ENCODE results near the gene AGMAT.

AGMAT gene, protein sequence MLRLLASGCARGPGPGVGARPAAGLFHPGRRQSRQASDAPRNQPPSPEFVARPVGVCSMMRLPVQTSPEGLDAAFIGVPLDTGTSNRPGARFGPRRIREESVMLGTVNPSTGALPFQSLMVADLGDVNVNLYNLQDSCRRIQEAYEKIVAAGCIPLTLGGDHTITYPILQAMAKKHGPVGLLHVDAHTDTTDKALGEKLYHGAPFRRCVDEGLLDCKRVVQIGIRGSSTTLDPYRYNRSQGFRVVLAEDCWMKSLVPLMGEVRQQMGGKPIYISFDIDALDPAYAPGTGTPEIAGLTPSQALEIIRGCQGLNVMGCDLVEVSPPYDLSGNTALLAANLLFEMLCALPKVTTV

GRCh38 chr1:15584489-15585363 lies at the start of gene AGMAT:
Gene AGMAT (minus strand): TSS chr1:15585051. CDS start chr1:15584967, 84 bp downstream.
- peak; percentile 27 to 37 for DNase-seq (ENCODE audit: low read depth in 2 of 2)

DNA sequence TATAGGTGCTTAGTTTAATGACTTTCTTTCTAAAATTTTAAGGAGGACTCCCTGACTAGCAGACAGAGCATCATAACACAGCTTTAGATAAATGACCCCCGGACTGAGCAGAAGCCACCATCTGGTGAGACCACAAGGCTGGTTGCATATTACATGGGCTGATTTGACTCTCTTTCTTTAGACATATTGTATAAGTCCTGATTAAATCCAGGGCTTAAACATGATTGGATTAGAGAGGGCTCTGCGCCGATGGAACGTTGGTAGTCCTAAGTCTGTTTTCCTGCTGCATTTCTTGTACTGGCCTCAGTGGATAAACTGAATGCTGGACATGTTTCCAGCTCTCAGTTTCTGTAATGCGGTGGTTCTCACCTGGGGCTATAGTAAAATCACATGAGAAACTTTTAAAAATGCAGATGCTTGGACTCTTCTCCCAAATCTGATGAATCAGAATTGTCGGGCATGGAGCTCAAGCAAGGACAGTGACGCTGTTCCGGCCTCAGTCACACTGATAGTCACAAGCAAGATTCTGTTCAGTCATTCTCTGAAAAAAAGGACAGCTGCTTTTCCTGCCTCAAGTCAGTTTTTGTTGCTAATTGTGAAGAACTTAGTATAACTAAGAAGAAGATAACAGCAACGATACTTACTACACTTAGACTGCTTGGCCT lies 49.0 kb upstream of the AGMAT start:
- DNase-seq (ENCODE audit: low read depth in 2 of 2): no peak

DNA sequence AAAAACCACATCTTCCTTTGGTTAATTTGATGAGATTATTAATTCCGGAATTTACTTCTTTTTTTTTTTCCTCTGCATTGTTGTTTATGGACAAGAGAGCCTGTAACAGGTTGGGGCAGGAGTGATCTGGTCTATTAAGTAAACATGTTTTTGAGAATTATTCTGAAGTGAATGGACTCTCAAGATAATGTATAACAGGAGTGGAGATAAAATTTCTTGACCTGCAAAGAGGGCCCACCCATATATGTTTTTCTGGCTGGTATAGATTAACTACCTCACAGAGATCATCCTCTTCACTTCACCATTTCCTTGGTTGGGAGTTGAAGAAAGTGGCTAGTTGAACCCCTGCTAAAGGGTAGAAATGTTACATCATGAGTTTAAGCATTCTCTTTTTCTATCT lies 43.2 kb upstream of the AGMAT start:
- no peak for DNase-seq (ENCODE audit: low read depth in 2 of 2)

GRCh38 chr1:15627343-15627988 lies 42.6 kb upstream of the AGMAT start:
- DNase-seq (ENCODE audit: low read depth in 2 of 2): no peak

DNA sequence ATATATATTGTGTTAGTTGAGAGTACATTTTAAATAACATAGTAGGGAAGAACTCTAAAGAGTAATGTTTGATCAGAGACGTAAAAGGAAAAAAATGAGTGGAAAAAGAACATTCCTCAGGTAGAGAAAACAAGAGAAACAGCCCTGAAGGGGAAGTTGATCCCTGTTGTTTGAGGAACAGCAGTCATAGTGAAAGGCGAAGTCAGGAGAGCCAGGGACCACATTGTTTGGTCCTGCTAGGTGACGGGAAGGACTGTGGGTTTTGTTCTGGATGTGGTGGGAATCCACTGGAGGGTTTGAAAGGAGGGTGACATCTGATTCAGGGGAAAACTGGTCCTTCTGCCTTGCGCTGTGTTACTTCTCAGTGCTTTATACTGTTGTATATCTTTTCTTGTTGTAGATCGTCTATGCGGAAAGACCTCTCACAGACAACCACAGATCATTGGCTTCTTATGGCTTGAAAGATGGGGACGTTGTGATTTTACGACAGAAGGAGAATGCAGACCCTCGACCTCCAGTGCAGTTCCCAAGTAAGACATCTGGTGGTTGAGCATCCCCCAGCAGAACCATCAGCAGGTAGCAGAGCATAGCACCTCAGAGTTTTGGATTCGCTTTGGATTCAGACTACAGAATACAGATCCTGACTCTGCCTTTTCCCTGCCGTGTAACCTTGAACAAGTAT lies 41.6 kb upstream of the AGMAT start:
- no peak for DNase-seq (ENCODE audit: low read depth in 2 of 2)

DNA sequence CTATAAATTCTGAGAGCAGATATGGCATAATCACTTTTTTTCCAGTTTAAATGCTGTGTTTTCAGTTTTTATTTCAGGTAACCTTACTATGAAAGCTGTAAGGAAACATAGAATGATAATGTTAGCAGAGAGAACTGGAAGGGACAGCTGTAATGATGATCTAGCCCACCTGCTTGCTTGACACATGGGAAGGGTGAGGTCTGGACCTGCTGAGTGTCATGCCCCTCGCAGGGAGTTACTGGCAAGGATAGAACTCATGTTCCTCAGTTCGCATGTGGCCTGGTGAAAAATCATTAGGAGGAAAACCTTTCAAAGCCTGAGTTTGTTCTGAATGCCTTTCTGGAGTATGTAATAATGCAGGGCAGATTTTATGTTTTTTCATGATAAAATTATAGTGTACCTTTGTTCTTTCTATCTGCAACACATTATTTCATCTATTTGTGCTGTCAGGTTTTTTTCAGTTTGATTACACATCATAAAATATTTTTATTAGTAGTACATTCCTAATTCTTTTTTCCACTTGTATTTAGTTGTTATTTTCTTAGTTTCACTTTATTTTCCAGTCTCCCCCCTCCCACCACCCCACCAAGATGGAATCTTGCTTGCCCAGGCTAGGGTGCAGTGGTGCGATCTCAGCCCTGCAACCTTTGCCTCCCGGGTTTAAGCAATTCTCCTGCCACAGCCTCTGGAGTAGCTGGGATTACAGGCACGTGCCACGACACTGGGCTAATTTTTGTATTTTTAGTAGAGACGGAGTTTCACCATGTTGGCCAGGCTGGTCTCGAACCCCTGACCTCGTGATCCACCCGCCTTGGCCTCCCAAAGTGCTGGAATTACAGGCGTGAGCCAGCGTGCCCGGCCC lies 40.4 kb upstream of the AGMAT start:
- no peak for DNase-seq (ENCODE audit: low read depth in 2 of 2)

DNA sequence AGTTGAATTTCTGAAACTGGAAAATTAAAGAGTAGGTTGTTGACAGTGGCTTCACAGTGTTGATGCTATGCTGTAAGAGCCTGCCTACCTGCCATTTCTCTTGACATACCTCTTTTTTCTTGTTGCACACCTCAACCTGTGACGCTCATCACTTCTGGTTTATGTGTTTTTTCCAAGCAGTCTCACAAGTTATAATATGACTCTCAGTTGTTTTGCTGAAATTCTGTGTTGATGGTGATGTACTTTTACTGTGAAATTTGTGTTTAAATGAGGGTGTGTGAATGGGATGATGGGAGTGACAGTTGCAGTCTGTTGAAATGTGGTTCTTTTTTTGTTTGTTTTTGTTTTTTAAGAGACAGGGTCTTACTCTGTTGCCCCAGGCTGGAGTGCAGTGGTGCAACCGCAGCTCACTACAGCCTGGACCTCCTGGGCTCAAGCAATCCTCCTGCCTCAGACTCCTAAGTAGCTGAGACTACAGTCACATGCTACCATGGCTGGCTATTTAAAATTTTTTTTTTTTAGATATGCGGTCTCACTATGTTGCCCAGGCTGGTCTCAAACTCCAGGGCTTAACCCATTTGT lies 39.4 kb upstream of the AGMAT start:
- DNase-seq (ENCODE audit: low read depth in 2 of 2): no peak

DNA sequence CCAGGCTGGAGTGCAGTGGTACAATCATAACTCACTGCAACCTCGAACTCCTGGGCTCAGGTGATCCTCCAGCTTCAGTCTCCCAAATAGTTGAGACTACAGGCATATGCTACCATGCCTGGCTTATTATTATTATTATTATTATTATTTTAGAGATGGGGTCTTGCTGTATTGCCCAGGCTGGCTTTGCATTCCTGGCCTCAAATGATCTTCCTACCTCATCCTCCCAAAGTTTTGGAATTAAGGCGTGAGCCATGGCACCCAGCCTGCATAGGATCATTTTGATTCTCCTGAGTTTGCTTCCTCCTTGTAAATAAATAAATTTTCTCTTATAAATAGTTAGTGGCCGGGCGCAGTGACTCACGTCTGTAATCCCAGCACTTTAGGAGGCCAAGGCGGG lies 38.6 kb upstream of the AGMAT start:
- no peak for DNase-seq (ENCODE audit: low read depth in 2 of 2)

DNA sequence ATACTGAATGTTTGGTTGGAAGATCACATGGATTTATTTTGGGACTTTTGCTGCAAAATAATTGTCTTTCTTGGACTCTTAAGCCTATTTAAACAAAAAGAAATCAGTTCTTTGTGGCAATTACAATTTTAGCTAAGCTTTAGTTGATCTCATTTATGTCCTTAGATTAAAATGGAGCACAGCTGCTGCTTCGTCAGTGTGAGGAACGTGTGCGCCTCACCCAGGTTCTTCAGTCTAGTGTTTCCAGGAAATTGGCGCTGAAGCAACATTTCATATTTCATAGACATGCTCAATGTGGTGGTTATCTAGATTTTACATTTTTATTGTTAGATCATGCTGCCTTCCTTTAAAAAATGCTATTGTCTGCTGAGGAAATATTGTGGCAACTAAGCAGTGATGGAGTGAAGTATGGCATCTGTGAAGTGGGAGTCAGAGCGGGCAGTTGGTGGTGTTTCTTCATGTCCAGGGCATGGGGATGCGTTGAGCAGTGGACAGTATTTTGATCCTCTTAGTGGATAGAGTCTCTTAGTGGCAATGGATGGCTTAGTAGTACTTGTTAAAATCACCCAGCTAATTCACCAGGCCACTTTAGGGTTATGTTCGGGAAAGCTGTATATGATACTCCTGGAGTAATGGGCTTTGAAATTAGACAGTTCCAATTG lies 38.0 kb upstream of the AGMAT start:
- no peak for DNase-seq (ENCODE audit: low read depth in 2 of 2)

DNA sequence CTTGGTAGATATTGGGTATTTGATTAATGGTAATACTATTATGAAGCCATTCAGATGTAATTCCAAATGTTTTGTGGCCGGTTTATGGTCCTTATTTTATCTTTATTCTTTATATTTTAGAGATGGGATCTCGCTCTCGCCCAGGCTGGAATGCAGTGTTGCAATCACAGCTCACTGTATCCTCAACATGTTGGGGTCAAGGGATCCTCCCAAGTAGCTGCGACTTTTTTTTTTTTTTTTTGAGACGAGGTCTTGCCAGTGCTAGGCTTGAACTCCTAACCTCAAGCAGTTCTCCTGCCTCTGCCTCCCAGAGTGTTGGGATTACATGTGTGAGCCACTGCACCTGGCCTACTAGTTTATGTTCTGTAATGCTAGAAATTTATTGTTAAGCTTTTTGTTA lies 37.1 kb upstream of the AGMAT start:
- DNase-seq (ENCODE audit: low read depth in 2 of 2): no peak

- no peak for DNase-seq (ENCODE audit: low read depth in 2 of 2)
Measured at GRCh38 chr1:15620902-15621682, 36.2 kb upstream of the AGMAT start.

DNA sequence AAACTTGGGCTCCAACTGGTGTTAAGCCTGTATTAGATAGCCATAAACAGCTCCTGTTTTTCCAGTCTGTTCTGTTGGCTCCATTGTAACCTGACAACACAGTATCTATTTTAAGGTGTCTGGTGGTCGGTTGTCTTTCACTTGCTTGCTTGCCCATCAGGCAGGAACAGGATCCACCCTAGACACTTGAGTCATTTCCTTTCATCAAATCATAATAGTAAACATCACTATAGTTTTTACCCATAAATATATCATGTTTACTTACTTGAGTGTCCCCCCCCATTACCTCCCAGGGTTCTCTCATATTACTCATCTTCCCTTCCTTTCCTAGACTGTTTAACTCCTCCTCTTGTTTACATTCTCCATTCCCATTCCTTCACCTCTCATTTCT lies 35.3 kb upstream of the AGMAT start:
- no peak for DNase-seq (ENCODE audit: low read depth in 2 of 2)

DNA sequence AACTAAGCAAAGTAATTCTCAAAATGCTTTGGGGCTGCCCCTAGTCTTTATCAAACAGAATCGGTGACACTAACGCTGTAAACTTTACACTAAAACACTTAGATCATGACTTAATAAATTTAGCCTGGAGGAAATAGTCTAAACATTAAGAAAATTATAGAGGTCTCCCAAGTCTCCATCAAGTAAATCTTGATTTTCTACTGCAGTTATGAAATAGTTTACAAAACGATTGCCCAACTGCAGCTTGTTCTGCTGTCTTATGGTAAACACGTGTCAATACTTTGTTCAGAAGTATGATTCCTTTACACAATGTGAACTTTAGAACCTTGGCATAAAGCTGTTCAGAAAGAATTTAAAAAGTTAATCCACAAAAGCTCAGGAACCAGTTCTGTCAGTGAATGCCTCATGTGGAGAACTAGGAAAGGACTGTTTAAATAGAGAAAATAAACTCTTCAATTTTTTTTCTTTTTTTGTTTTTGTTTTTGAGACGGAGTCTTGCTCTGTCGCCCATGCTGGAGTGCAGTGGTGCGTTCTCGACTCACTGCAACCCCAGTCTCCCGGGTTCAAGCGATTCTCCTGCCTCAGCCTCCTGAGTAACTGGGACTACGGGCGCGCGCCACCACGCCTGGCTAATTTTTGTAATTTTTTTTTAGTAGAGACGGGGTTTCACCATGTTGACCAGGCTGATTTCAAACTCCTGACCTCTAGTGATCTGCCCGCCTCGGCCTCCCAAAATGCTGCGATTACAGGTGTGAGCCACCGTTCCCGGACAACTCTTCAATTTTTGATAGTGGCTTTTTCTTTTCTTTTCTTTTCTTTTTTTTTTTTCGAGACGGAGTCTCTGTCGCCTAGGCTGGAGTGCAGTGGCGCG lies 34.0 kb upstream of the AGMAT start:
- no peak for DNase-seq (ENCODE audit: low read depth in 2 of 2)

DNA sequence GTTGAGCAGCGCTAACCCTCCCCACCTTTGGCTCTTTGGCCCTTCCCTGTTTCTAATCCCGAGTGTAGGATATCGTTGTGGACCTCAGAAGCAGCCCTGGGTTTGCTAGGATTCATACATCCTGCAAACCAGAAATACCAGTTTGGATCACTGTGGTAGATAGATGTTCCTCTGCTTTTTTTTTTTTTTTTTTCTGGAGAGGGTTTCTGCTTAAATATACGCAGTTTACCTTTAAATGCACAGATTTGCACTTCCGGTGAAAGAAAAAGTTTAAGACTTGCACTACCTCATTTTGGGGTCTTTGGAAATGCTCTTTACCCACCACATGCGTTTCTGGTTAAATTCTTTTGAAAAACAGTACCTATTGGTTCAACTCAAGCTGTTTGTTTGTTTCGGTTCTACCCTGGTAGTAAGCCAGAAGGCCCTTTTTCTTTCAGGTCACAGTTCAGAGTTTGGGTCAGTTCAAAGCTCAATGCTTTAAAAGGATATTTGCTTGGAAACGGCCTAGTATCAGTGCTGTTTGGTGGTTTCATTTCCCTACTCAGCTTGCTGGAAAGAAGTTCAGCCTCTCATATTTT lies 33.3 kb upstream of the AGMAT start:
- DNase-seq (ENCODE audit: low read depth in 2 of 2): no peak

DNA sequence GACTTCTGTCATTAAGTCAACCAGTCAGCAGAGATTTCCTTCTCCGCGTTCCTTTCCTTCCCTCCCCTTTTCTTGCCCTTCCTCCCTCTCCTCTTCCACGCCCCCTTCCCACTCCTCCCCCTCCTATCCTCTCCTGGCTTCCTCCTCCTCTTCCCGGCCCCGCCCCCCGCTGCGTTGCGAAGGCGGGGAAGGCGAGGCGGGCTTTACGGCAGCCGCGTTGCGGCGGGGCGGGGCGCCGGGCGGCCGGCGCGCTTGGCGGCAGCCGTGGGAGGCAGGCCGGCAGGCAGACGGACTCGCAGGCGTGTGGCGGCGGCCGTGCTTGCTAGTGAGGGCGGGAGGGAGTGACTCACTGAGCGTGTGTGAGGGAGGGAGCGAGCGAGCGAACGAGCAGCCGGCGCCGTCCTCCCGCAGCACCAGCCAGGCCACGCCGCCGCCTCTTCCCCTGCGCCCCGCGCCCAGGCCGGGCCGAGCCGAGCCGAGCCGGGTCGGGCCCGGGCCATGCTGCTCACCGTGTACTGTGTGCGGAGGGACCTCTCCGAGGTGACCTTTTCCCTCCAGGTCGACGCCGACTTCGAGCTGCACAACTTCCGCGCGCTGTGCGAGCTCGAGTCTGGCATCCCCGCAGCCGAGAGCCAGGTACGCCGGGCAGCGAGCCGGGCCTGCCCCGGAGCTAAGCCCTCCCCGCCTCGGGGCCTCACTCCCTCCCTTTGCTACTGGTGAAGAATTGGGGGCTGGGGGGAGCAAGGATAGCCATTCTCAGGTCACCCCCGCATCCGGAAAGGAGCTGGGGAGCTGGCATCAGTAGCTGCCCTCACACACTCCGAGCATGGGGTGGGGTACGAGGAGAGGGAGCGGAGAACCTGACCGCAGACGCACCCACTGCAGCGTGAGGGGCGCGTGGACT lies 32.6 kb upstream of the AGMAT start, which contains the start of gene DDI2:
DDI2 (plus strand) TSS at position 286 of the 904 bp plus-strand sequence; CDS start at position 499, 213 bp downstream.
- DNase-seq (ENCODE audit: low read depth in 2 of 2): peak; percentile 92 to 93
